Spleen (tissue), 11 donors: ENCODE data around the gene SLC9A3. TPM values are rescaled to one million over a fixed set of nuclear protein-coding genes. Genes with fewer than 3 reads are reported as not detected.
A peak's percentile ranks its signal among the peaks of the same experiment; 100 is the strongest.

Source experiments
- DNase-seq: peaks from one replicate; pipeline ENCODE4 v3.0.0-alpha.2; 2020
- H3K27ac ChIP-seq, 8 donors: fragments of 200-600 bp; sonication (generic) in 7 of 8; 1 replicate in 4 of 8; 2 replicates in 4 of 8; pipeline versions ENCODE4 v1.5.0 to v1.8.0; 2016 to 2021; ENCODE audit warnings: inconsistent platforms in 4 of 8, mild to moderate bottlenecking in 4 of 8, moderate library complexity in 1 of 8
- H3K27me3 ChIP-seq, 7 donors: fragments of 200-600 bp; sonication (generic) in 6 of 7; replicated peaks in 1 of 7; 1 replicate in 4 of 7; 2 replicates in 3 of 7; pipeline versions ENCODE4 v1.5.0 to v1.8.0; 2016 to 2021; ENCODE audit warnings: inconsistent platforms in 3 of 7, mild to moderate bottlenecking in 1 of 7
- H3K36me3 ChIP-seq, 6 donors: fragments of 200-600 bp; sonication (generic) in 5 of 6; 1 replicate in 4 of 6; 2 replicates in 2 of 6; pipeline versions ENCODE4 v1.5.0 to v1.8.0; 2016 to 2021; ENCODE audit warnings: inconsistent platforms in 2 of 6
- H3K4me1 ChIP-seq, 6 donors: fragments of 200-600 bp; sonication (generic) in 5 of 6; 1 replicate in 3 of 6; 2 replicates in 3 of 6; pipeline versions ENCODE4 v1.5.0 to v1.8.0; 2016 to 2021; ENCODE audit warnings: inconsistent platforms in 3 of 6
- H3K4me3 ChIP-seq, 8 donors: fragments of 200-600 bp; sonication (generic) in 7 of 8; 1 replicate in 4 of 8; 2 replicates in 4 of 8; pipeline versions ENCODE4 v1.5.0 to v1.8.0; 2016 to 2021; ENCODE audit warnings: inconsistent platforms in 4 of 8, mild to moderate bottlenecking in 4 of 8, moderate library complexity in 2 of 8
- H3K9me3 ChIP-seq, 8 donors: fragments of 200-600 bp; sonication (generic) in 7 of 8; 1 replicate in 4 of 8; 2 replicates in 4 of 8; pipeline versions ENCODE4 v1.5.0 to v1.8.0; 2016 to 2021; ENCODE audit warnings: inconsistent platforms in 4 of 8
- CTCF ChIP-seq, 11 experiments: fragments of 200-600 bp in 7 of 11; fragments of 450-650 bp in 4 of 11; sonication (generic) in 4 of 11; IDR thresholded peaks in 8 of 11; conservative IDR thresholded peaks in 3 of 11; 1 replicate in 7 of 11; 2 replicates in 4 of 11; pipeline versions ENCODE4 v1.4.0 to v1.8.0; 2016 to 2021; ENCODE audit warnings: antibody characterized with exemption in 11 of 11, inconsistent platforms in 4 of 11, mild to moderate bottlenecking in 1 of 11
- POLR2A ChIP-seq, 3 donors: fragments of 450-650 bp; IDR thresholded peaks; one replicate each; pipeline ENCODE4 v1.5.1; 2017; ENCODE audit warnings: antibody characterized with exemption in 3 of 3, mild to moderate bottlenecking in 1 of 3
- POLR2AphosphoS5 ChIP-seq, 3 donors: sonication (generic); formaldehyde crosslinking; IDR thresholded peaks; one replicate each; pipeline ENCODE4 v1.5.1; 2017; ENCODE audit warnings: antibody characterized with exemption in 3 of 3
- WGBS, 5 donors: extraction: QIAGEN DNeasy Blood & Tissue Kit in 3 of 5; methylation state at CpG; one replicate each; pipeline versions ENCODE4 v1.1.5 to v1.1.7; 2013 to 2018; 5-methylcytosine and 5-hydroxymethylcytosine counted together
- intact Hi-C: fragments of 100-400 bp; cut with DNase I; formaldehyde crosslinking; loops from one replicate; pipeline ENCODE4 v1.15.0; 2023; ENCODE audit warnings: low total_unique reads
- polyA plus RNA-seq, 3 donors: library from polyadenylated mRNA; stranded (reverse); fragments of 200-250 nt; gene quantifications; one replicate each; pipeline ENCODE4 v1.2.1, GENCODE V29; 2013
- total RNA-seq, 7 donors: library from RNA; depleted of rRNA in 3 of 7; stranded (reverse); fragments of >200 nt in 3 of 7; fragmentation: NEBNext Ultra II Directional in 4 of 7; extraction: Animal tissue kit (Norgen Biotek cat#: 25700) in 4 of 7; gene quantifications; one replicate each; pipeline versions ENCODE4 v1.1.0 to v1.2.1, GENCODE V29; 2016 to 2021
- donor health status: healthy with polysubstance abuse.
- donor health status: DM: no; HTN: no; CAD: no; lungs with moderate emphysema.
- donor health status: DM: no; HTN: no; CAD: no.
- donor health status: Bipolar disorder and iron deficiency.
- donor health status: healthy.
- donor health status: DM: no; HTN: no; CAD: no.
- donor health status: DM: yes; HTN: yes; CAD: no.

SLC9A3 gene
- total and polyA plus RNA-seq, 10 donors, result 1.0 to 3.2 (median 1.5) TPM

GRCh38 chr5:532521-533242 lies 8.4 kb upstream of the SLC9A3 start:
- H3K4me3 ChIP-seq, result no peak overlapping the region
- peaks cover 23 to 44% (median 38%) of the 10 kb centered on the region in 6 donors for H3K4me1 ChIP-seq
- WGBS, 5 donors, result 62 to 87% (median 76%) methylated on average over 13 to 25 of the region's 25 CpGs
- H3K36me3 ChIP-seq, result no peaks in the 10 kb centered on the region
- TF ChIP-seq CTCF (IDR thresholded peaks at IDR 0.05 in 8 of 11, conservative IDR thresholded peaks at IDR 0.05 in 3 of 11) (no peak), POLR2A (IDR thresholded peaks at IDR 0.05) (no peak), POLR2AphosphoS5 (IDR thresholded peaks at IDR 0.05) (no peak)
- no peaks in the 10 kb centered on the region for H3K9me3 ChIP-seq
- intact Hi-C loops, result no loop called here
- peak; percentile 71 for DNase-seq
- H3K27ac ChIP-seq, result no peak overlapping the region
- peaks cover under 1 to 91% (median 76%) of the 10 kb centered on the region in 7 donors for H3K27me3 ChIP-seq

DNA sequence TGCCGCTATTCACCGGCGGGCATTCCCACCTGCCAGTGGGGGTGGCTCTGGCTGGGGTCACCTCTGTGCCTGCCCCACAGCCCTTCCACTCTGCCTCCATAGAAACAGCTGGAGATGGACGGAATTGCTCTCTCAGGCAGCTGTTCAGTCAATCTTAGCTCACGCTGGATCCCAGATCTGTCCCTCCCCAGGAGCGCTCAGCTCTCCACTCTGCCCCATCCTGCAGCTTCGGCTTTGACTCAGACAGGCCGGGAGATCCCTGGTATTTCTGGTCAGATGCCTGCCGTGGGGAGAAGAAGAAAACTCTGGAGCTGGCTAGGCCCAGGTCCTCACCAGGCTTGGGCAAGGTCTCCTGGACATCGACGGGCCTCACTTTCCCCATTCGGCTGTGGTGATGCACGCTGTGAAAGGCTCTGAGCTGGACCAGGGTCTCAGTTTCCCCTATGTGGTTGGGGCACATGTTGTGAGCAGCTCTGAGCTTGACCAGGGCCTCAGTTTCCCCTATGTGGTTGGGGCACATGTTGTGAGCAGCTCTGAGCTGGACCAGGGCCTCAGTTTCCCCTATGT lies 7.6 kb upstream of the SLC9A3 start:
- peaks cover 3 to 93% (median 79%) of the 10 kb centered on the region in 7 donors for H3K27me3 ChIP-seq
- H3K9me3 ChIP-seq, result no peaks in the 10 kb centered on the region
- H3K36me3 ChIP-seq, result no peaks in the 10 kb centered on the region
- H3K27ac ChIP-seq, result no peak overlapping the region
- TF ChIP-seq CTCF (IDR thresholded peaks at IDR 0.05 in 8 of 11, conservative IDR thresholded peaks at IDR 0.05 in 3 of 11) (no peak), POLR2A (IDR thresholded peaks at IDR 0.05) (no peak), POLR2AphosphoS5 (IDR thresholded peaks at IDR 0.05) (no peak)
- intact Hi-C loops, result no loop called here
- peak; percentile 37 for DNase-seq
- WGBS, 5 donors, result 78 to 91% (median 86%) methylated on average over 13 of the region's 13 CpGs
- peaks cover 23 to 53% (median 46%) of the 10 kb centered on the region in 6 donors for H3K4me1 ChIP-seq
- no peak overlapping the region for H3K4me3 ChIP-seq

DNA sequence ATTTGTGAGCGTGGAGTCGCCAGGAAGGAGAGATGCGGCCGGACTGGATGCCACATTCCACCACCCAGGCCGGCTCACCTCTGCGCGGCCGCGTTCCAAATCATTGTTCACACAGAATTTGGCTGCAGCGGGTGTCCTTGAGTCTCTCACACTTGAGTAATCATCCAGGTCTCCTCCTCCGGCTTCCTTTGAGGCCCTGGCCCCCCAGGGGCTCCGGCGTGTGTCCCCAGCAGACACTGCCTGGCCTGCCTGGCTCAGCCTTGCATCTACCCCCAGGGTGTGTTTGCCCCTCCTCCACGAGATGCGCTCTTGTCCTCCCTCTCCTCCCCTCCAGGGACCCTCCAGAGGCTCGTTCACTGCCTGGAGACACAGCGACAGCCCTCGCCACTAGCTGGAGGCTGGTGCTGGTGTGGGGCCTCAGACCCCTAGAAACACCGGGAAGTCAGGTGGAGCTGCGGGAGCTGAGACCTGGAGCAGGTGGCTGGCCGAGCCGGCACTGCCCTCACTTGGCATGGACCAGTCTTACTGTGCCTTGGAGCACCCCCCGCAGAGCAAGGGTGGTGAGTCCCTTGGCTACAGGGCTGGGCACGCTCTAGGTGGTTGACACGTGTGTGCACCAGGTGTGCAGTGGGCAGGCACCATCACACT lies 7.0 kb upstream of the SLC9A3 start:
- intact Hi-C loops, result no loop called here
- WGBS, 5 donors, result 46 to 72% (median 57%) methylated on average over 13 to 25 of the region's 25 CpGs

More for the DNA sequence above, 7.0 kb upstream of the SLC9A3 start:
- no peaks in the 10 kb centered on the region for H3K9me3 ChIP-seq
- peaks cover 23 to 58% (median 46%) of the 10 kb centered on the region in 6 donors for H3K4me1 ChIP-seq
- peaks cover 3 to 96% (median 85%) of the 10 kb centered on the region in 7 donors for H3K27me3 ChIP-seq
- no peak overlapping the region for H3K4me3 ChIP-seq
- DNase-seq, result peak; percentile 68
- TF ChIP-seq POLR2AphosphoS5 (IDR thresholded peaks at IDR 0.05) (no peak), CTCF (IDR thresholded peaks at IDR 0.05 in 8 of 11, conservative IDR thresholded peaks at IDR 0.05 in 3 of 11) (no peak), POLR2A (IDR thresholded peaks at IDR 0.05) (no peak)
- H3K36me3 ChIP-seq, result no peaks in the 10 kb centered on the region
- no peak overlapping the region for H3K27ac ChIP-seq
